Thyroid gland (tissue), 4 donors: Measurements from ENCODE around the gene CDH1.

Source experiments
- CTCF ChIP-seq, 6 experiments: fragments of 200-600 bp in 3 of 6; fragments of 450-650 bp in 3 of 6; sonication (generic) in 3 of 6; IDR thresholded peaks; one replicate each; pipeline ENCODE4 v1.5.1; 2016 to 2019; ENCODE audit warnings: antibody characterized with exemption in 6 of 6, mild to moderate bottlenecking in 2 of 6, inconsistent platforms in 1 of 6, moderate library complexity in 1 of 6
- POLR2A ChIP-seq, 2 donors: fragments of 450-650 bp; IDR thresholded peaks; one replicate each; pipeline ENCODE4 v1.6.1; 2017; ENCODE audit warnings: antibody characterized with exemption in 2 of 2, mild to moderate bottlenecking in 2 of 2, moderate library complexity in 1 of 2

- TF ChIP-seq POLR2A (IDR thresholded peaks at IDR 0.05) (no peak), CTCF (IDR thresholded peaks at IDR 0.05) (no peak)
Observed at GRCh38 chr16:68785715-68786114, 48.6 kb downstream of the CDH1 start.
